HG03139 (cell line): Measurements from ENCODE around the gene JUNB.

Experiments used
- ATAC-seq: cut with Tn5 transposase; IDR thresholded peaks from one replicate; pipeline ENCODE4 v1.9.1; 2021; ENCODE audit not compliant: unreplicated experiment

The JUNB gene

GRCh38 chr19:12840091-12841079, 49.1 kb downstream of the JUNB start:
- ATAC-seq = no peak

- no peak for ATAC-seq
Observed at GRCh38 chr19:12841094-12841493, 49.8 kb downstream of the JUNB start.

GRCh38 chr19:12842511-12842910, 51.2 kb downstream of the JUNB start:
- ATAC-seq = no peak
